Measurements from ENCODE around the gene ACTN4.

Gene ACTN4

GRCh38 chr19:38697641-38698071 is 50.2 kb downstream of the ACTN4 start:
- no peak for DNase-seq

- no peak for DNase-seq
These were observed 51.0 kb downstream of the ACTN4 start for GRCh38 chr19:38698225-38699026.

GRCh38 chr19:38699027-38699346 is 51.5 kb downstream of the ACTN4 start:
- DNase-seq, result no peak

GRCh38 chr19:38699647-38700349 is 52.3 kb downstream of the ACTN4 start:
- no peak for DNase-seq

GRCh38 chr19:38700350-38700901 is 53.0 kb downstream of the ACTN4 start:
- no peak for DNase-seq

GRCh38 chr19:38700902-38701454 is 53.5 kb downstream of the ACTN4 start:
- no peak for DNase-seq

GRCh38 chr19:38701455-38702063 is 54.1 kb downstream of the ACTN4 start:
- no peak for DNase-seq

- no peak for DNase-seq
These were observed 54.8 kb downstream of the ACTN4 start for GRCh38 chr19:38702278-38702677.

- no peak for DNase-seq
These were observed 56.1 kb downstream of the ACTN4 start for GRCh38 chr19:38703509-38703908.

GRCh38 chr19:38704488-38705026 is 57.1 kb downstream of the ACTN4 start:
- DNase-seq, result no peak

- no peak for DNase-seq
These were observed 58.0 kb downstream of the ACTN4 start for GRCh38 chr19:38705197-38706019.

- no peak for DNase-seq
These were observed 59.5 kb downstream of the ACTN4 start for GRCh38 chr19:38706792-38707511.

- DNase-seq, result no peak
These were observed 60.2 kb downstream of the ACTN4 start for GRCh38 chr19:38707512-38708114.

GRCh38 chr19:38708413-38709024 is 61.1 kb downstream of the ACTN4 start:
- no peak for DNase-seq

GRCh38 chr19:38709119-38709518 is 61.7 kb downstream of the ACTN4 start:
- no peak for DNase-seq

GRCh38 chr19:38709671-38710415 is 62.4 kb downstream of the ACTN4 start:
- no peak for DNase-seq

GRCh38 chr19:38710416-38710702 is 62.9 kb downstream of the ACTN4 start:
- DNase-seq, result no peak

- DNase-seq, result no peak
These were observed 63.7 kb downstream of the ACTN4 start for GRCh38 chr19:38710928-38711725.

GRCh38 chr19:38711726-38712153 is 64.3 kb downstream of the ACTN4 start:
- DNase-seq, result no peak

All from SW 1271 (cell line).